Liver (tissue), 9 donors: Measurements from ENCODE around the gene PAXX. TPM values are rescaled to one million over a fixed set of nuclear protein-coding genes. Genes with fewer than 3 reads are reported as not detected.
A peak's percentile ranks its signal among the peaks of the same experiment; 100 is the strongest.

ENCODE experiments used
- DNase-seq: peaks from one replicate; pipeline ENCODE4 v3.0.0-alpha.2; 2017; ENCODE audit warnings: low spot score
- H3K27ac ChIP-seq, 2 donors: one replicate each; pipeline ENCODE4 v1.7.0; 2013; ENCODE audit warnings: inconsistent platforms in 2 of 2, low read length in 2 of 2, control low read depth in 1 of 2, low read depth in 1 of 2, mild to moderate bottlenecking in 1 of 2
- H3K27me3 ChIP-seq, 4 donors: one replicate each; pipeline versions ENCODE4 v1.6.1 to v1.7.0; 2013; ENCODE audit warnings: low read length in 3 of 4, inconsistent platforms in 1 of 4, mild to moderate bottlenecking in 1 of 4, moderate library complexity in 1 of 4; ENCODE audit not compliant: control insufficient read depth in 4 of 4, insufficient read depth in 4 of 4
- H3K36me3 ChIP-seq, 4 donors: one replicate each; pipeline versions ENCODE4 v1.6.1 to v1.7.0; 2013; ENCODE audit warnings: low read length in 3 of 4, mild to moderate bottlenecking in 3 of 4, low read depth in 1 of 4, moderate library complexity in 1 of 4; ENCODE audit not compliant: control insufficient read depth in 4 of 4, insufficient read depth in 3 of 4
- H3K4me1 ChIP-seq, 4 donors: one replicate each; pipeline versions ENCODE4 v1.6.1 to v1.7.0; 2013; ENCODE audit warnings: low read length in 3 of 4, mild to moderate bottlenecking in 3 of 4, moderate library complexity in 1 of 4; ENCODE audit not compliant: control insufficient read depth in 4 of 4, insufficient read depth in 4 of 4
- H3K4me3 ChIP-seq, 3 donors: one replicate each; pipeline versions ENCODE4 v1.6.1 to v1.7.0; 2013; ENCODE audit warnings: low read length in 3 of 3, control low read depth in 1 of 3, low read depth in 1 of 3, mild to moderate bottlenecking in 1 of 3
- H3K9ac ChIP-seq, 2 donors: one replicate each; pipeline ENCODE4 v1.7.0; 2013; ENCODE audit warnings: low read length in 2 of 2, mild to moderate bottlenecking in 2 of 2, moderate library complexity in 2 of 2, control low read depth in 1 of 2, low read depth in 1 of 2
- H3K9me3 ChIP-seq, 4 donors: one replicate each; pipeline versions ENCODE4 v1.6.1 to v1.7.0; 2013; ENCODE audit warnings: low read length in 3 of 4; ENCODE audit not compliant: control insufficient read depth in 4 of 4
- EGR1 ChIP-seq, 2 donors: IDR thresholded peaks; 2 replicates each; pipeline ENCODE4 v1.6.1; 2016 to 2018; ENCODE audit warnings: antibody characterized with exemption in 2 of 2, low read depth in 2 of 2
- FOXA1 ChIP-seq: IDR thresholded peaks from 2 replicates; pipeline ENCODE4 v1.6.1; 2016; ENCODE audit warnings: antibody characterized with exemption
- FOXA2 ChIP-seq: IDR thresholded peaks from 2 replicates; pipeline ENCODE4 v1.6.1; 2016; ENCODE audit warnings: antibody characterized with exemption
- GABPA ChIP-seq, 2 donors: IDR thresholded peaks in 1 of 2; conservative IDR thresholded peaks in 1 of 2; 2 replicates each; pipeline ENCODE4 v1.6.1; 2016; ENCODE audit warnings: antibody characterized with exemption in 2 of 2, mild to moderate bottlenecking in 1 of 2, moderate library complexity in 1 of 2
- HNF4A ChIP-seq, 2 donors: conservative IDR thresholded peaks; 2 replicates each; pipeline ENCODE4 v1.6.1; 2016; ENCODE audit warnings: antibody characterized with exemption in 2 of 2, mild to moderate bottlenecking in 2 of 2
- JUND ChIP-seq, 2 donors: IDR thresholded peaks; 2 replicates each; pipeline ENCODE4 v1.6.1; 2016; ENCODE audit warnings: antibody characterized with exemption in 2 of 2
- NR2F2 ChIP-seq: IDR thresholded peaks from 2 replicates; pipeline ENCODE4 v1.6.1; 2016; ENCODE audit warnings: antibody characterized with exemption
- RAD21 ChIP-seq, 2 donors: IDR thresholded peaks; 2 replicates each; pipeline ENCODE4 v1.6.1; 2016; ENCODE audit warnings: antibody characterized with exemption in 2 of 2, mild to moderate bottlenecking in 2 of 2
- REST ChIP-seq: IDR thresholded peaks from 2 replicates; pipeline ENCODE4 v1.6.1; 2016; ENCODE audit warnings: antibody characterized with exemption, mild to moderate bottlenecking
- RXRA ChIP-seq, 2 donors: IDR thresholded peaks; 2 replicates each; pipeline ENCODE4 v1.6.1; 2017 to 2018; ENCODE audit warnings: antibody characterized with exemption in 2 of 2, mild to moderate bottlenecking in 1 of 2
- SP1 ChIP-seq: IDR thresholded peaks from 2 replicates; pipeline ENCODE4 v1.6.1; 2018; ENCODE audit warnings: antibody characterized with exemption, mild to moderate bottlenecking
- TAF1 ChIP-seq: conservative IDR thresholded peaks from 2 replicates; pipeline ENCODE4 v1.6.1; 2016; ENCODE audit warnings: antibody characterized with exemption, mild to moderate bottlenecking
- YY1 ChIP-seq: IDR thresholded peaks from 2 replicates; pipeline ENCODE4 v1.6.1; 2016; ENCODE audit warnings: antibody characterized with exemption, mild to moderate bottlenecking
- WGBS: extraction: QIAGEN DNeasy Blood & Tissue Kit; methylation state at CpG from one replicate; pipeline ENCODE4 v1.1.7; 2013; 5-methylcytosine and 5-hydroxymethylcytosine counted together
- polyA plus RNA-seq, 2 donors: library from polyadenylated mRNA; stranded (reverse) in 1 of 2; unstranded in 1 of 2; fragments of 200-250 nt in 1 of 2; fragments of >200 nt in 1 of 2; fragmentation: Nextera tagmentation in 1 of 2; extraction: Ambion mirVana in 1 of 2; gene quantifications; one replicate each; pipeline versions ENCODE4 v1.2.1 to v1.2.3, GENCODE V29; 2013 to 2015
- total RNA-seq, 2 donors: library from RNA; depleted of rRNA; stranded (reverse); fragments of >200 nt; gene quantifications; one replicate each; pipeline ENCODE4 v1.2.3, GENCODE V29; 2014
- TF ChIP-seq, protein P1 (sequence below): IDR thresholded peaks from 2 replicates; pipeline ENCODE4 v1.6.1; 2016; ENCODE audit warnings: antibody characterized with exemption
- TF ChIP-seq, protein P2 (sequence below): IDR thresholded peaks from 2 replicates; pipeline ENCODE4 v1.6.1; 2016; ENCODE audit warnings: antibody characterized with exemption
- TF ChIP-seq, protein P3 (sequence below): IDR thresholded peaks from 2 replicates; pipeline ENCODE4 v1.6.1; 2016; ENCODE audit warnings: antibody characterized with exemption
- TF ChIP-seq, protein P4 (sequence below): fragments of 150-350 bp; IDR thresholded peaks from 2 replicates; pipeline ENCODE4 v1.5.1; 2017; ENCODE audit warnings: improper control_type of control experiment, low read depth, low read length; ENCODE audit not compliant: missing input control
- donor health status: healthy.
- donor health status: healthy.
- donor health status: healthy.
- donor health status: healthy.
- donor health status: healthy.

The PAXX gene
- total and polyA plus RNA-seq, 4 donors: 7.3 to 34.1 (median 19.2) TPM

- no peak overlapping the region for H3K9ac ChIP-seq
- WGBS: 23% methylated on average over 24 of the region's 24 CpGs
These were observed 42.7 kb downstream of the PAXX start for GRCh38 chr9:137034709-137035506.

GRCh38 chr9:137035507-137035834 lies 43.2 kb downstream of the PAXX start:
- Histone ChIP-seq H3K27ac (no peak overlapping the region), H3K4me3 (no peak overlapping the region), H3K36me3 (no peaks in the 10 kb centered on the region), H3K9me3 (no peaks in the 10 kb centered on the region), H3K4me1 (peaks cover 0 to 10% (median 1%) of the 10 kb centered on the region in 4 donors), H3K27me3 (peaks cover 0 to 2% (median 0%) of the 10 kb centered on the region in 4 donors), H3K9ac (no peak overlapping the region)
- WGBS: 34% methylated on average over 9 of the region's 9 CpGs
- no peak for DNase-seq
- TF ChIP-seq RAD21 (IDR thresholded peaks at IDR 0.05) (no peak), FOXA2 (no peak), GABPA (IDR thresholded peaks at IDR 0.05 in 1 of 2, conservative IDR thresholded peaks at IDR 0.05 in 1 of 2) (no peak), HNF4A (conservative IDR thresholded peaks at IDR 0.05) (no peak), YY1 (no peak), JUND (IDR thresholded peaks at IDR 0.05) (no peak), RXRA (IDR thresholded peaks at IDR 0.05) (no peak), FOXA1 (no peak), NR2F2 (no peak), EGR1 (IDR thresholded peaks at IDR 0.05; ENCODE audit: low read depth in 2 of 2) (no peak), REST (no peak), SP1 (no peak), TAF1 (no peak)
- TF ChIP-seq, protein P1, sequence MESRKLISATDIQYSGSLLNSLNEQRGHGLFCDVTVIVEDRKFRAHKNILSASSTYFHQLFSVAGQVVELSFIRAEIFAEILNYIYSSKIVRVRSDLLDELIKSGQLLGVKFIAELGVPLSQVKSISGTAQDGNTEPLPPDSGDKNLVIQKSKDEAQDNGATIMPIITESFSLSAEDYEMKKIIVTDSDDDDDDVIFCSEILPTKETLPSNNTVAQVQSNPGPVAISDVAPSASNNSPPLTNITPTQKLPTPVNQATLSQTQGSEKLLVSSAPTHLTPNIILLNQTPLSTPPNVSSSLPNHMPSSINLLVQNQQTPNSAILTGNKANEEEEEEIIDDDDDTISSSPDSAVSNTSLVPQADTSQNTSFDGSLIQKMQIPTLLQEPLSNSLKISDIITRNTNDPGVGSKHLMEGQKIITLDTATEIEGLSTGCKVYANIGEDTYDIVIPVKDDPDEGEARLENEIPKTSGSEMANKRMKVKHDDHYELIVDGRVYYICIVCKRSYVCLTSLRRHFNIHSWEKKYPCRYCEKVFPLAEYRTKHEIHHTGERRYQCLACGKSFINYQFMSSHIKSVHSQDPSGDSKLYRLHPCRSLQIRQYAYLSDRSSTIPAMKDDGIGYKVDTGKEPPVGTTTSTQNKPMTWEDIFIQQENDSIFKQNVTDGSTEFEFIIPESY: no peak
- TF ChIP-seq, protein P2, sequence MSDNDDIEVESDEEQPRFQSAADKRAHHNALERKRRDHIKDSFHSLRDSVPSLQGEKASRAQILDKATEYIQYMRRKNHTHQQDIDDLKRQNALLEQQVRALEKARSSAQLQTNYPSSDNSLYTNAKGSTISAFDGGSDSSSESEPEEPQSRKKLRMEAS: no peak

More at GRCh38 chr9:137034709-137035506, 42.7 kb downstream of the PAXX start:
- H3K36me3 ChIP-seq: no peaks in the 10 kb centered on the region
- no peak overlapping the region for H3K4me3 ChIP-seq
- peaks cover 0 to 10% (median 1%) of the 10 kb centered on the region in 4 donors for H3K4me1 ChIP-seq
- DNase-seq: peak; percentile 82
- peak overlapping the region; percentile 8 to 43 for H3K27ac ChIP-seq
- no peaks in the 10 kb centered on the region for H3K9me3 ChIP-seq
- peaks cover 0 to 2% (median 0%) of the 10 kb centered on the region in 4 donors for H3K27me3 ChIP-seq
- TF ChIP-seq SP1 (no peak), FOXA1 (no peak), RAD21 (IDR thresholded peaks at IDR 0.05) (peak; percentile 90 to 92), HNF4A (conservative IDR thresholded peaks at IDR 0.05) (no peak), YY1 (no peak), JUND (IDR thresholded peaks at IDR 0.05) (no peak), RXRA (IDR thresholded peaks at IDR 0.05) (no peak)
- TF ChIP-seq, protein P3, sequence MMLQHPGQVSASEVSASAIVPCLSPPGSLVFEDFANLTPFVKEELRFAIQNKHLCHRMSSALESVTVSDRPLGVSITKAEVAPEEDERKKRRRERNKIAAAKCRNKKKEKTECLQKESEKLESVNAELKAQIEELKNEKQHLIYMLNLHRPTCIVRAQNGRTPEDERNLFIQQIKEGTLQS: no peak
- TF ChIP-seq, protein P4, sequence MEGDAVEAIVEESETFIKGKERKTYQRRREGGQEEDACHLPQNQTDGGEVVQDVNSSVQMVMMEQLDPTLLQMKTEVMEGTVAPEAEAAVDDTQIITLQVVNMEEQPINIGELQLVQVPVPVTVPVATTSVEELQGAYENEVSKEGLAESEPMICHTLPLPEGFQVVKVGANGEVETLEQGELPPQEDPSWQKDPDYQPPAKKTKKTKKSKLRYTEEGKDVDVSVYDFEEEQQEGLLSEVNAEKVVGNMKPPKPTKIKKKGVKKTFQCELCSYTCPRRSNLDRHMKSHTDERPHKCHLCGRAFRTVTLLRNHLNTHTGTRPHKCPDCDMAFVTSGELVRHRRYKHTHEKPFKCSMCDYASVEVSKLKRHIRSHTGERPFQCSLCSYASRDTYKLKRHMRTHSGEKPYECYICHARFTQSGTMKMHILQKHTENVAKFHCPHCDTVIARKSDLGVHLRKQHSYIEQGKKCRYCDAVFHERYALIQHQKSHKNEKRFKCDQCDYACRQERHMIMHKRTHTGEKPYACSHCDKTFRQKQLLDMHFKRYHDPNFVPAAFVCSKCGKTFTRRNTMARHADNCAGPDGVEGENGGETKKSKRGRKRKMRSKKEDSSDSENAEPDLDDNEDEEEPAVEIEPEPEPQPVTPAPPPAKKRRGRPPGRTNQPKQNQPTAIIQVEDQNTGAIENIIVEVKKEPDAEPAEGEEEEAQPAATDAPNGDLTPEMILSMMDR: peak; percentile 90
